CD14-positive monocyte (primary cell): ENCODE measurements around the gene ATPAF2. TPM values are rescaled to one million over a fixed set of nuclear protein-coding genes. Genes with fewer than 3 reads are reported as not detected.

ENCODE experiments used
- DNase-seq, 3 donors: peaks; one replicate each; pipeline ENCODE4 v3.0.0-alpha.2; 2011 to 2022
- H2AFZ ChIP-seq: 2 replicates; pipeline ENCODE4 v1.6.0; 2012; ENCODE audit warnings: mild to moderate bottlenecking, low read depth, low read length, inconsistent platforms; ENCODE audit not compliant: insufficient read depth, poor library complexity, severe bottlenecking
- H3K27ac ChIP-seq, 2 donors: 1 replicate in 1 of 2; 2 replicates in 1 of 2; pipeline ENCODE4 v1.5.1; 2012 to 2013; ENCODE audit warnings: low read length in 2 of 2, control low read depth in 1 of 2, inconsistent platforms in 1 of 2, low read depth in 1 of 2, mild to moderate bottlenecking in 1 of 2
- H3K27me3 ChIP-seq, 2 donors: one replicate each; pipeline versions ENCODE4 v1.6.0 to v1.6.1; 2011 to 2013; ENCODE audit warnings: low read length in 2 of 2; ENCODE audit not compliant: control insufficient read depth in 2 of 2, insufficient read depth in 2 of 2
- H3K36me3 ChIP-seq, 2 donors: replicated peaks in 1 of 2; 1 replicate in 1 of 2; 2 replicates in 1 of 2; pipeline versions ENCODE4 v1.5.1 to v1.6.1; 2012 to 2013; ENCODE audit warnings: low read length in 2 of 2, control low read depth in 1 of 2, inconsistent platforms in 1 of 2, mild to moderate bottlenecking in 1 of 2; ENCODE audit not compliant: insufficient read depth in 2 of 2, control insufficient read depth in 1 of 2
- H3K4me1 ChIP-seq, 2 donors: 1 replicate in 1 of 2; 2 replicates in 1 of 2; pipeline versions ENCODE4 v1.5.1 to v1.6.1; 2012 to 2013; ENCODE audit warnings: low read length in 2 of 2, control low read depth in 1 of 2, inconsistent platforms in 1 of 2, mild to moderate bottlenecking in 1 of 2, moderate library complexity in 1 of 2; ENCODE audit not compliant: insufficient read depth in 2 of 2, control insufficient read depth in 1 of 2
- H3K4me2 ChIP-seq: replicated peaks from 2 replicates; pipeline ENCODE3; 2012; ENCODE audit warnings: low read length, moderate library complexity, mild to moderate bottlenecking; ENCODE audit not compliant: poor library complexity, severe bottlenecking; ENCODE audit errors: extremely low read depth
- H3K4me3 ChIP-seq, 3 experiments: fragments of 200-600 bp in 1 of 3; sonication (generic) in 1 of 3; replicated peaks in 1 of 3; 1 replicate in 2 of 3; 2 replicates in 1 of 3; pipeline ENCODE4 v1.5.1; 2011 to 2013; ENCODE audit warnings: low read length in 3 of 3, mild to moderate bottlenecking in 3 of 3, control low read depth in 2 of 3, low read depth in 2 of 3, inconsistent platforms in 1 of 3, moderate library complexity in 1 of 3
- H3K79me2 ChIP-seq: 2 replicates; pipeline ENCODE4 v1.6.0; 2012; ENCODE audit warnings: mild to moderate bottlenecking, control low read depth, inconsistent platforms, low read length, moderate library complexity; ENCODE audit not compliant: insufficient read depth
- H3K9ac ChIP-seq: 2 replicates; pipeline ENCODE4 v1.6.0; 2017; ENCODE audit warnings: low read length, mild to moderate bottlenecking; ENCODE audit not compliant: insufficient read depth, poor library complexity, severe bottlenecking
- H3K9me3 ChIP-seq, 2 donors: replicated peaks in 1 of 2; 1 replicate in 1 of 2; 2 replicates in 1 of 2; pipeline versions ENCODE4 v1.5.1 to v1.6.1; 2012 to 2013; ENCODE audit warnings: low read length in 2 of 2, control low read depth in 1 of 2; ENCODE audit not compliant: control insufficient read depth in 1 of 2, insufficient read depth in 1 of 2
- H4K20me1 ChIP-seq: 2 replicates; pipeline ENCODE4 v1.6.0; 2012; ENCODE audit warnings: mild to moderate bottlenecking, low read length, control low read depth, moderate library complexity; ENCODE audit not compliant: insufficient read depth
- H3K27ac Mint-ChIP-seq, 7 donors: one replicate each; pipeline ENCODE4 v1.8.0; 2020; ENCODE audit warnings: mild to moderate bottlenecking in 7 of 7, mixed read lengths in 7 of 7, moderate library complexity in 6 of 7, inconsistent platforms in 2 of 7
- H3K27me3 Mint-ChIP-seq, 3 donors: one replicate each; pipeline ENCODE4 v1.8.0; 2021 to 2022; ENCODE audit warnings: low read depth in 3 of 3, mild to moderate bottlenecking in 3 of 3, mixed read lengths in 3 of 3, moderate library complexity in 3 of 3, inconsistent platforms in 1 of 3
- H3K36me3 Mint-ChIP-seq, 2 donors: one replicate each; pipeline ENCODE4 v1.8.0; 2020; ENCODE audit warnings: mixed read lengths in 2 of 2, inconsistent platforms in 1 of 2, mild to moderate bottlenecking in 1 of 2
- H3K4me1 Mint-ChIP-seq: one replicate; pipeline ENCODE4 v1.8.0; 2020; ENCODE audit warnings: mild to moderate bottlenecking, mixed read lengths
- H3K4me3 Mint-ChIP-seq, 2 donors: one replicate each; pipeline ENCODE4 v1.8.0; 2020; ENCODE audit warnings: mild to moderate bottlenecking in 2 of 2, mixed read lengths in 2 of 2, moderate library complexity in 1 of 2
- H3K9me3 Mint-ChIP-seq, 7 donors: one replicate each; pipeline ENCODE4 v1.8.0; 2020 to 2022; ENCODE audit warnings: mixed read lengths in 7 of 7, mild to moderate bottlenecking in 6 of 7, moderate library complexity in 6 of 7, inconsistent platforms in 2 of 7
- WGBS: methylation state at CpG from one replicate; pipeline ENCODE4 v1.1.5; 2013; ENCODE audit warnings: missing lambda C conversion rate; ENCODE audit not compliant: insufficient coverage; 5-methylcytosine and 5-hydroxymethylcytosine counted together
- intact Hi-C, 2 donors: fragments of 100-400 bp; cut with micrococcal nuclease; formaldehyde crosslinking; loops; one replicate each; pipeline versions ENCODE4 v1.15.0 to v1.15.1; 2023
- polyA plus RNA-seq, 3 donors: library from polyadenylated mRNA; depleted of rRNA in 1 of 3; unstranded in 2 of 3; stranded (reverse) in 1 of 3; fragments of 300-500 nt in 2 of 3; fragments of >200 nt in 1 of 3; fragmentation: Illumina TruSeq in 2 of 3; gene quantifications; 1 replicate in 2 of 3; 2 replicates in 1 of 3; pipeline ENCODE4 v1.2.3, GENCODE V29; 2012 to 2021
- TF ChIP-seq, protein P1 (sequence below): fragments of 200-600 bp; IDR thresholded peaks from one replicate; pipeline ENCODE4 v1.8.0; 2022; ENCODE audit warnings: antibody characterized with exemption, mild to moderate bottlenecking

ATPAF2 gene
- polyA plus RNA-seq, 3 donors = 41.3 to 50.8 (median 44.9) TPM

DNA sequence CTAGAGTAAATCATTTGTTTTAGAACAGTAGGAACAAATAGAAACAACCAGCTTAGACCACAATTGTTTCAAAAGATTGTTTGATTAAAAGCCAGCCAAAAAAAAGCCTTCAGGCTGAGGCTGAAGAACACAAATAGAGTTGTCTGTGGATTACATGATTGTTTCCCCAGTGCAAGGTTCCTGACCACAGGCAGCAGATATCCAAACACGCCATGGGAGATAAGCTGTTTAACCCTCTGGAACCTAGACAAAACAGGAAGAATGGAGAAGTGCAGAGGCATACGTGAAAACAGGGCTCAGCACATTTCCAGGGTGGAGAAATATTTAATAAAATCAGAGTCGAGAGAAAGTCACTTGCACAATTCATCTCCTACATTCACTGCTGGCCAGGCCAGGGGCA lies 21.0 kb downstream of the ATPAF2 start:
- Mint-ChIP-seq H3K36me3 (peaks cover 70 to 92% of the 10 kb centered on the region in 2 donors), H3K9me3 (no peaks in the 10 kb centered on the region), H3K27me3 (peaks cover 0 to 1% (median 0%) of the 10 kb centered on the region in 3 donors), H3K4me1 (no peaks in the 10 kb centered on the region), H3K27ac (no peak overlapping the region), H3K4me3 (no peak overlapping the region)
- Histone ChIP-seq H3K4me1 (no peaks in the 10 kb centered on the region), H3K79me2 (no peaks in the 10 kb centered on the region), H2AFZ (no peak overlapping the region), H3K36me3 (peaks cover 73 to 96% of the 10 kb centered on the region in 2 donors), H3K4me2 (no peak overlapping the region), H3K27ac (no peak overlapping the region), H4K20me1 (no peaks in the 10 kb centered on the region), H3K4me3 (no peak overlapping the region), H3K27me3 (no peaks in the 10 kb centered on the region), H3K9ac (no peak overlapping the region), H3K9me3 (no peaks in the 10 kb centered on the region)
- TF ChIP-seq, protein P1, sequence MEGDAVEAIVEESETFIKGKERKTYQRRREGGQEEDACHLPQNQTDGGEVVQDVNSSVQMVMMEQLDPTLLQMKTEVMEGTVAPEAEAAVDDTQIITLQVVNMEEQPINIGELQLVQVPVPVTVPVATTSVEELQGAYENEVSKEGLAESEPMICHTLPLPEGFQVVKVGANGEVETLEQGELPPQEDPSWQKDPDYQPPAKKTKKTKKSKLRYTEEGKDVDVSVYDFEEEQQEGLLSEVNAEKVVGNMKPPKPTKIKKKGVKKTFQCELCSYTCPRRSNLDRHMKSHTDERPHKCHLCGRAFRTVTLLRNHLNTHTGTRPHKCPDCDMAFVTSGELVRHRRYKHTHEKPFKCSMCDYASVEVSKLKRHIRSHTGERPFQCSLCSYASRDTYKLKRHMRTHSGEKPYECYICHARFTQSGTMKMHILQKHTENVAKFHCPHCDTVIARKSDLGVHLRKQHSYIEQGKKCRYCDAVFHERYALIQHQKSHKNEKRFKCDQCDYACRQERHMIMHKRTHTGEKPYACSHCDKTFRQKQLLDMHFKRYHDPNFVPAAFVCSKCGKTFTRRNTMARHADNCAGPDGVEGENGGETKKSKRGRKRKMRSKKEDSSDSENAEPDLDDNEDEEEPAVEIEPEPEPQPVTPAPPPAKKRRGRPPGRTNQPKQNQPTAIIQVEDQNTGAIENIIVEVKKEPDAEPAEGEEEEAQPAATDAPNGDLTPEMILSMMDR = no peak
- WGBS = 71% methylated on average over 1 of the region's 3 CpGs
- intact Hi-C loops = no loop called here
- DNase-seq = no peak

DNA sequence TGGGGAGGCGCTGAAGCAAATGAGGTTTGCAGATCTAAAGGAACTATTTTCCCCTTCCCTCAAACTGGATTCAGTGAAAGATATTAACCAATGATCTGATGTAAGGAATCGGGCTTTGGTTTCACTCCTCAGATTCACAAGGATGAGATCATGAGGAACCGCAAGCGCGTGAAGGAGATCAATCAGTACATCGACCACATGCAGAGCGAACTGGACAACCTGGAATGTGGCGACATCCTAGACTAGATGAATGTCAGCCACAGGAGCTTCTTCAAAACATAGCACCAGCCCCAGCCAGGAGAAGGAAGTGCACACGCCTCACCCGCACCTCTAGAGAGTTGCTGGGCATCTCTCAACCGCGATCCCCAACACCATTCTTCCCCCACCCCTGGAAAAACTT lies 22.5 kb downstream of the ATPAF2 start:
- Mint-ChIP-seq H3K4me1 (no peaks in the 10 kb centered on the region), H3K9me3 (no peaks in the 10 kb centered on the region), H3K27ac (peak overlapping the region in 1 of 7 donors; percentile 18), H3K4me3 (no peak overlapping the region), H3K27me3 (peaks cover 0 to 1% (median 0%) of the 10 kb centered on the region in 3 donors), H3K36me3 (peaks cover 78 to 92% of the 10 kb centered on the region in 2 donors)
- Histone ChIP-seq H3K4me3 (no peak overlapping the region), H3K4me2 (no peak overlapping the region), H2AFZ (no peak overlapping the region), H3K9ac (no peak overlapping the region), H3K36me3 (peaks cover 75 to 96% of the 10 kb centered on the region in 2 donors), H4K20me1 (no peaks in the 10 kb centered on the region), H3K4me1 (no peaks in the 10 kb centered on the region), H3K9me3 (no peaks in the 10 kb centered on the region), H3K79me2 (no peaks in the 10 kb centered on the region), H3K27me3 (no peaks in the 10 kb centered on the region), H3K27ac (no peak overlapping the region)
- no peak for DNase-seq
- TF ChIP-seq, protein P1 = no peak
- 99% methylated on average over 7 of the region's 12 CpGs for WGBS
- intact Hi-C loops = no loop called here
